Measurements from ENCODE around the gene CARD11. TPM values are rescaled to one million over a fixed set of nuclear protein-coding genes. Genes with fewer than 3 reads are reported as not detected.

Gene CARD11
- total RNA-seq, 1 experiment from 2014 or later, result 0.57 TPM

DNA sequence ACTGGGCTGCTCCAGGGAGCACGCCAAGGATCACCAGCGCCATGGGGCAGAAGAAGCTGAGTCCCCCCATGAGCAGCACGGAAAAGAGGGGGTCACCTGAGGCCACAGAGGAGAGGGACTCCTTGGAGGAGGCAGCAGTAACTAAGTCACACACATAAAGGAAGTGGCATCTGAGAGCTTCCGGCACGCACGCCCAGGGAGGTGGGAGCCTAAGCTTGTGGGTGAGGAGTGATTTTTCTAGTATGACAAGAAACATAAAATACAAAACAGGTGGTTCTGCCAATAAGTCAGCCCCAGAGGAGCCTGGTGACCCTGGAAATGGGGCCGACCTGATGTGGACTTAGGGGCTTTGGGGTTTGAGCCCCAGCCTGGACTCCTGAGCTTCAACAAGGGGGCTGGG lies 60.8 kb downstream of the CARD11 start:
- no peak overlapping the region for H3K9ac ChIP-seq (ENCODE audit: low read length)
- TF ChIP-seq POLR2A (IDR thresholded peaks at IDR 0.05; ENCODE audit: borderline replicate concordance, extremely low read depth, insufficient read depth, insufficient read length) (no peak), JUND (IDR thresholded peaks at IDR 0.05) (no peak), RAD21 (IDR thresholded peaks at IDR 0.05; ENCODE audit: low read depth) (no peak), EZH2phosphoT487 (IDR thresholded peaks at IDR 0.05; ENCODE audit: borderline replicate concordance) (no peak), TCF7L2 (IDR thresholded peaks at IDR 0.05; ENCODE audit: borderline replicate concordance, extremely low read depth, insufficient read depth, insufficient read length) (no peak), SRF (IDR thresholded peaks at IDR 0.05; ENCODE audit: low read depth) (no peak), ZFX (IDR thresholded peaks at IDR 0.05) (no peak)
- TF ChIP-seq, protein P1, sequence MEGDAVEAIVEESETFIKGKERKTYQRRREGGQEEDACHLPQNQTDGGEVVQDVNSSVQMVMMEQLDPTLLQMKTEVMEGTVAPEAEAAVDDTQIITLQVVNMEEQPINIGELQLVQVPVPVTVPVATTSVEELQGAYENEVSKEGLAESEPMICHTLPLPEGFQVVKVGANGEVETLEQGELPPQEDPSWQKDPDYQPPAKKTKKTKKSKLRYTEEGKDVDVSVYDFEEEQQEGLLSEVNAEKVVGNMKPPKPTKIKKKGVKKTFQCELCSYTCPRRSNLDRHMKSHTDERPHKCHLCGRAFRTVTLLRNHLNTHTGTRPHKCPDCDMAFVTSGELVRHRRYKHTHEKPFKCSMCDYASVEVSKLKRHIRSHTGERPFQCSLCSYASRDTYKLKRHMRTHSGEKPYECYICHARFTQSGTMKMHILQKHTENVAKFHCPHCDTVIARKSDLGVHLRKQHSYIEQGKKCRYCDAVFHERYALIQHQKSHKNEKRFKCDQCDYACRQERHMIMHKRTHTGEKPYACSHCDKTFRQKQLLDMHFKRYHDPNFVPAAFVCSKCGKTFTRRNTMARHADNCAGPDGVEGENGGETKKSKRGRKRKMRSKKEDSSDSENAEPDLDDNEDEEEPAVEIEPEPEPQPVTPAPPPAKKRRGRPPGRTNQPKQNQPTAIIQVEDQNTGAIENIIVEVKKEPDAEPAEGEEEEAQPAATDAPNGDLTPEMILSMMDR (IDR thresholded peaks at IDR 0.05 in 2 of 3, conservative IDR thresholded peaks at IDR 0.05 in 1 of 3; ENCODE audit: borderline replicate concordance in 1 of 3, insufficient read depth in 1 of 3, low read depth in 2 of 3, low read length in 2 of 3), result no peak
- TF ChIP-seq, protein P2, sequence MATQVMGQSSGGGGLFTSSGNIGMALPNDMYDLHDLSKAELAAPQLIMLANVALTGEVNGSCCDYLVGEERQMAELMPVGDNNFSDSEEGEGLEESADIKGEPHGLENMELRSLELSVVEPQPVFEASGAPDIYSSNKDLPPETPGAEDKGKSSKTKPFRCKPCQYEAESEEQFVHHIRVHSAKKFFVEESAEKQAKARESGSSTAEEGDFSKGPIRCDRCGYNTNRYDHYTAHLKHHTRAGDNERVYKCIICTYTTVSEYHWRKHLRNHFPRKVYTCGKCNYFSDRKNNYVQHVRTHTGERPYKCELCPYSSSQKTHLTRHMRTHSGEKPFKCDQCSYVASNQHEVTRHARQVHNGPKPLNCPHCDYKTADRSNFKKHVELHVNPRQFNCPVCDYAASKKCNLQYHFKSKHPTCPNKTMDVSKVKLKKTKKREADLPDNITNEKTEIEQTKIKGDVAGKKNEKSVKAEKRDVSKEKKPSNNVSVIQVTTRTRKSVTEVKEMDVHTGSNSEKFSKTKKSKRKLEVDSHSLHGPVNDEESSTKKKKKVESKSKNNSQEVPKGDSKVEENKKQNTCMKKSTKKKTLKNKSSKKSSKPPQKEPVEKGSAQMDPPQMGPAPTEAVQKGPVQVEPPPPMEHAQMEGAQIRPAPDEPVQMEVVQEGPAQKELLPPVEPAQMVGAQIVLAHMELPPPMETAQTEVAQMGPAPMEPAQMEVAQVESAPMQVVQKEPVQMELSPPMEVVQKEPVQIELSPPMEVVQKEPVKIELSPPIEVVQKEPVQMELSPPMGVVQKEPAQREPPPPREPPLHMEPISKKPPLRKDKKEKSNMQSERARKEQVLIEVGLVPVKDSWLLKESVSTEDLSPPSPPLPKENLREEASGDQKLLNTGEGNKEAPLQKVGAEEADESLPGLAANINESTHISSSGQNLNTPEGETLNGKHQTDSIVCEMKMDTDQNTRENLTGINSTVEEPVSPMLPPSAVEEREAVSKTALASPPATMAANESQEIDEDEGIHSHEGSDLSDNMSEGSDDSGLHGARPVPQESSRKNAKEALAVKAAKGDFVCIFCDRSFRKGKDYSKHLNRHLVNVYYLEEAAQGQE (IDR thresholded peaks at IDR 0.05; ENCODE audit: low read depth), result no peak
- no peaks in the 10 kb centered on the region for H3K9me3 ChIP-seq (ENCODE audit: control insufficient read depth in 1 of 2, insufficient read depth in 1 of 2, low read depth in 1 of 2, low read length in 2 of 2)
- DNase-seq (ENCODE audit: low read depth, low spot score), result no peak
- no peak for ATAC-seq
- POLR2A ChIA-PET, result no interaction called here
- CTCF ChIA-PET, result no interaction called here
- H3K27me3 ChIP-seq (ENCODE audit: insufficient read depth, low read length), result peaks cover 4% of the 10 kb centered on the region; the same call in 1 of the 2 replicates
- intact Hi-C loops (cut with micrococcal nuclease), result no loop called here
- RAD21 ChIA-PET (ENCODE audit: low non-redundant PET in 1 of 2, low total read pairs in 2 of 2, uncharacterized antibody in 2 of 2, unreplicated experiment in 2 of 2), result no interaction called here
- H3K79me2 ChIP-seq (ENCODE audit: insufficient read depth, low read length), result no peaks in the 10 kb centered on the region
- H4K20me1 ChIP-seq (ENCODE audit: insufficient read depth), result no peaks in the 10 kb centered on the region
- H3K4me3 ChIP-seq (replicated peaks in 1 of 2; ENCODE audit: low read depth in 1 of 2, low read length in 2 of 2), result no peak overlapping the region
- H3K36me3 ChIP-seq (ENCODE audit: control insufficient read depth in 1 of 2, insufficient read depth in 2 of 2, low read length in 2 of 2), result no peaks in the 10 kb centered on the region
- H3K27ac ChIP-seq (ENCODE audit: low read depth, low read length), result no peak overlapping the region
- no peaks in the 10 kb centered on the region for H3K9me2 ChIP-seq (ENCODE audit: insufficient read depth)
- H3K4me2 ChIP-seq (ENCODE audit: low read length), result no peak overlapping the region
- BruUV-seq (replicated peaks), result no TSS peak
- no peak overlapping the region for H2AFZ ChIP-seq (ENCODE audit: low read depth, low read length, poor library complexity, severe bottlenecking)
- no peaks in the 10 kb centered on the region for H3K4me1 ChIP-seq (ENCODE audit: control insufficient read depth in 1 of 2, insufficient read depth in 2 of 2, low read length in 2 of 2)
